ENCODE data around the gene PECR.

The PECR gene

DNA sequence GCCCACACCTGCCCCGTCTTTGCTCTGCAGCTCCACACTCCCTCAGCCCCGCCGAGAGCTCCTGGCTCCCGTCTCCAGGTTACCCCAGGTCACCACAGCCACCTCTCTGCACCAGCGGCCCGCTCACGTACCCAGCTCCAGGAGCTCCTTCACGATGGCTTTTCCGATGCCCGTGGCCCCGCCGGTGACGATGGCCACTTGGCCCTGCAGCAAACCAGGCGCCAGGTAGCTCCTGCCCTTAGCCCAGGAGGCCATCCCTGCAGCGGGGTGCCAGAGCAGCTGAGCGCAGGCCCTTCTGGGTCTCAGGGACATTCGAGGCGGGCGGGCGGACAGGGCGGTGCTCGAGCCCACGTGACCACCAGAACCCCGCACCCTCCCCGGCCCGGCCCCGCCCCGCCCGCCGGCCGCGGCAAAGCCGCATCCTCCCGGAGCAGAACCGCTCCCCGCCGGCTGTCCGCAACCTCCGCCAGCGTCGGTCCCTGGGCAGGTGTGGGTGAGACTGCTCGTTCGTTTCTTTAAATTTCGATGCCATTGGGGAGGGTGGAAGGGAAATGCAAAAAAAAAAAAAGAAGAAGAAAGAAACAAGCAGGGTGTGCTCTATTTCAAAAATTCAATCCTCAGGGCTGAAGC, at the start of gene PECR, which contains the start of gene TMEM169:
TSS of gene PECR (minus strand) at position 323 of the 630 bp plus-strand sequence. CDS start at position 255, 68 bp downstream.
TSS of gene TMEM169 (plus strand) at position 433 of the 630 bp plus-strand sequence. CDS start 14,045 bp downstream, outside the sequence.
- peak; percentile 46 to 73 for DNase-seq (ENCODE audit: low read depth in 2 of 2)

DNA sequence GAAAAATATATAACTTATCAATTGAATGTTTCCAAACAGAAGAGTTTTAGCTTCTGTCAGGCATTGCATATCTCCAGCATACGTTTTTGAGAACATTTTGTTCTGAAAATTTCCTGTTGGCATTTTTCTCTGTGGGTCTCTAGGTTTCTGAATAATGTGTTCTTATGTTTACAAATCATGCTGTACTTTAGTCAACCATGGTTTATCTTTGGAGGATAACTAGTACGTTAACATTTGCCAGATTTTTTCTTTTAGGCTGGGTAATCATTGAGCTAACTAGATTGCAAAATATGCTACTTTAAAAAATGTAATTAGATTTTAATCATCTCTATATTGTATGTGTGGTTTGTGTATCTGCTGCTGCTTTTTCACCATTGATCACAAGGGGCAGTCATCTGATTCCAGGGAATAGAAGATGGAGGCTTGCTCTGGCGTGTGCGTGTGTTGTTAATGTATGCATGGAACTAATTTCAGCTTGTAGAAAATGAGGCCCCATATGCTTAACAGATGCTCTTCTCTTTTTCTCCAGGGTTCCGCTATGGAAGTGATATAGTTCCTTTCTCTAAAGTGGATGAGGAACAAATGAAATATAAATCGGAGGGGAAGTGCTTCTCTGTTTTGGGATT, 48.9 kb upstream of the PECR start:
- DNase-seq (ENCODE audit: low read depth in 2 of 2) = no peak

DNA sequence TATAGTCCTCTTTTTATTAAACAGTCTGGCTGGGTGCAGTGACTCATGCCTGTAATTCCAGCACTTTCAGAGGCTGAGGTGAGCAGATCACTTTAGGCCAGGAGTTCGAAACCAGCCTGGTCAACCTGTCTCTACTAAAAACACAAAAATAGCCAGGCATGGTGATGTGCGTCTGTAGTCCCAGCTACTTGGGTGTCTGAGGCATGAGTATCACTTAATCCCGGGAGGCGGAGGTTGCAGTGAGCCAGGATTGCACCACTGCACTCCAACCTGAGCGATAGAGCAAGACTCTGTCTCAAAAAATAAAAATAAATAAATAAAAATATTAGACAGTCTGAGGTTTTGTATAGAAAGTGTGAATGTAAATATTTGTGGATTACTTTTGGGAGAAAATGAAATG, 45.3 kb upstream of the PECR start:
- DNase-seq (ENCODE audit: low read depth in 2 of 2) = no peak

DNA sequence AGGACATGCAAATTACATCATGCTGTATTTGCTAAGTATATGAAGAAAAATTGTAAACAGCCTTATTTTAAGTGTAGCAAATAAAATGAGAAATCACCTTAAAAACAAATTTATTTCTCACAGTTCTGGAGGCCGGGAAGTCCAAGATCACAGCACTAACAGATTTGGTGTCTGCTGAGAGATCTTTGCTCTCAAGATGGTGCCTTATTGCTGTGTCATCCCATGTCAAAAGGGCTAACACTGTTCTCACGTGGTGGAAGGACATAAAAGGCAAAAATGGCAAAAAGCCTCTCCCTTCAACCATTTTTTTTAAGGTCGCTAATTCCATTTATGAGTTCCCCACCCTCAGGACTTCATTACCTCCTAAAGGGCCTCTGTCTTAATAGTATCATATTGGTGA, 39.6 kb upstream of the PECR start:
- no peak for DNase-seq (ENCODE audit: low read depth in 2 of 2)

DNA sequence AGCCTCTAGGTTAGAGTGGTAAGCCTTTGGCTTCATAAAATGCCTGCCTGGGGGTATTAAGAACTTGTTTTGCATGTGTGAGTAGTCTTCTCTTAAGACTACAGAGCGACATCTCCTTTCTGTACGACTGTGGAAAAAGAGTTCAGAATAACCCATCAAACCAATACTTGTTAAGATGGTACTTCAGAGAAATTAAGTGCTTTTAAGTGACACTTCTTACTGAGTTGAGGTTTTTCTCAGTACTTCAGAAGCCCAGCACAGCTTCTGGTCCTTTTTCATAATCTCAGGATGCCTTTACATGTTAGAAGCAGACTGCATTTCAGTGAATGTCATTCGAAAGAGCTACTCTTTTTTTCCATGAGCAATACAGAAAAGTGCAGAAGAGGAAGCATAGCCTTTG, 38.4 kb upstream of the PECR start:
- DNase-seq (ENCODE audit: low read depth in 2 of 2) = no peak

DNA sequence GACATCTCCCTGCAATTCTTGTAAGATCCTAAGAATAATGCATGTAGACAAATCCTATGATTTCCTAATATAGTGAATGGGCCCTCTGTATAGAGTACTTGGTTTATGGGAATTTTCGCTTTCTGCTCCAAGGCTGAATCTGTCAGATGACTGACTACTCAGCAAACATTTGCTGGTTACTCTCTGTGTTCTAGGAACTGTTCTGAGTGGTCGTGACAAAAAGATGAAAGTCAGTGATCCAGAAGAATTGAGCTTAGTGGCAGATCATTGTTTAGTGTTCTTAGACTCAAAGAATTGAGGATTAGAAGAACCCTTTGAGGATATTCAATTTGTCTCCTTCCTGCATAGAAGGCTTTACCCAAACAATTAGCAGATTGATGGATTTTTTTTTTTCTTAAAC, 37.5 kb upstream of the PECR start:
- DNase-seq (ENCODE audit: low read depth in 2 of 2) = no peak

DNA sequence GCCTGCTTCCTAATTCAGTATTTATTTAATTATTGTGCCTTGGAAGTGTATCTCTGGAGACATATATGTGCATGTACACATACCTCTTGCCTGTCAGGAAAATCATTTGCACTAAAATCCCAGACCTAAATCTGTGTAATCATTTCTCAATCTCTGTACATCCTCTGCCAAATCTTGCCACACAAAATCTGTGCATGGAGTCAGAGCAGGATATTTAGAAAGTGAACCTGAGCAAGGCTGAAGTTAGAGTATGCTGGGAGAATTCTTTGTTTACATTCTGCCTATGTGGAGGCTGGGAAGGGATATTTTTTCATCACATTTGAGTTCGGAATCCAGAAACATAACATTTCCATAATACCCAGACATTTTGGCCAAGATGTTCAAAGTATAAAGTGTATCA, 36.9 kb upstream of the PECR start:
- DNase-seq (ENCODE audit: low read depth in 2 of 2) = no peak

DNA sequence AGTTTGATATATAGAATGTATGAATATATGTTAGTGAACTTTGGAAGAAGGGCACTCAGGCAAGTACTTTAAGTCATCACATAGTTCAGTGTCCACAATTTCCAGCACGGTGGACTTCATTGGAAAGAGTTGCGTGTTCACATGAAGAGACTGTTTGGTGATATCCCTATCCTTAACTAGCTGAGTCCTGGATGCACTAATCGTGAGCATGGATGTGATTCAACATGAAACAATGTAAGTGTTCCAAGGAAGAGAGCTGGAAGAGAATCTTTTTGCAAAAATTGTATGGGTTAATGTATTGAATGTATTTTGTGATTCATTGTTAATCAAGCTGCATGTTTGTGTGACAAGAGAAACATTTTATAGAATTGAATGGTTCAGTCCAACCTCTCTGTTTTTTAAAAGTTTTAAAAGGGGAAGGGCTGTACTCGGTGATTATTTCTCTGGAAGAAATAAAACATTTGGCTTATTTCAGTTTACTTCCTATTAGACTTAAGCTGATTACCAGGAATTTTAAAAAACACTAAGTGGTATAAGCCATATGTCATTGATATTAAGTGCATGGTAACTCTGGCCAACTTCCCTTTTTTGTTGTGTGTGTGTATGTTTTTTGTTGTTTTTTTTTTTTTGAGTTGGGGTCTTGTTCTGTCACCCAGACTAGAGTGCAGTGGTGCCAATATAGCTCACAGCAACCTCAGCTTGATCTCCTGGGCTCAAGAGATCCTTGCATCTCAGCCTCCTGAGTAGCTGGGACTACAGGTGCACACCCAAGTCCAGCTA, 36.1 kb upstream of the PECR start:
- DNase-seq (ENCODE audit: low read depth in 2 of 2) = no peak

DNA sequence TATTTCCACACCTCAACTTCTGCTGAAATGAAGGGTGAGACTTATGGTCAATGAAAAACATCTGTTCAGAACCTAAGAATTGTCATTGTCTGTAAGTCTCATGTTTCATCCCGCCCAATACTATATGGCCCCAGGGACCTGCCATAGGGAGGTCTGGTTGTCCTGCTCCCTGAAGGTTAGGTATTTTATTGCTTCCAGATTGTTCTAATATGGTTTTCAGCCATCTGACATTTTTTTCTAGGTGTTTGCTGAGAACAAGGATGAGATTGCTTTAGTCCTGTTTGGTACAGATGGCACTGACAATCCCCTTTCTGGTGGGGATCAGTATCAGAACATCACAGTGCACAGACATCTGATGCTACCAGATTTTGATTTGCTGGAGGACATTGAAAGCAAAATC, 34.8 kb upstream of the PECR start:
- DNase-seq (ENCODE audit: low read depth in 2 of 2) = no peak

DNA sequence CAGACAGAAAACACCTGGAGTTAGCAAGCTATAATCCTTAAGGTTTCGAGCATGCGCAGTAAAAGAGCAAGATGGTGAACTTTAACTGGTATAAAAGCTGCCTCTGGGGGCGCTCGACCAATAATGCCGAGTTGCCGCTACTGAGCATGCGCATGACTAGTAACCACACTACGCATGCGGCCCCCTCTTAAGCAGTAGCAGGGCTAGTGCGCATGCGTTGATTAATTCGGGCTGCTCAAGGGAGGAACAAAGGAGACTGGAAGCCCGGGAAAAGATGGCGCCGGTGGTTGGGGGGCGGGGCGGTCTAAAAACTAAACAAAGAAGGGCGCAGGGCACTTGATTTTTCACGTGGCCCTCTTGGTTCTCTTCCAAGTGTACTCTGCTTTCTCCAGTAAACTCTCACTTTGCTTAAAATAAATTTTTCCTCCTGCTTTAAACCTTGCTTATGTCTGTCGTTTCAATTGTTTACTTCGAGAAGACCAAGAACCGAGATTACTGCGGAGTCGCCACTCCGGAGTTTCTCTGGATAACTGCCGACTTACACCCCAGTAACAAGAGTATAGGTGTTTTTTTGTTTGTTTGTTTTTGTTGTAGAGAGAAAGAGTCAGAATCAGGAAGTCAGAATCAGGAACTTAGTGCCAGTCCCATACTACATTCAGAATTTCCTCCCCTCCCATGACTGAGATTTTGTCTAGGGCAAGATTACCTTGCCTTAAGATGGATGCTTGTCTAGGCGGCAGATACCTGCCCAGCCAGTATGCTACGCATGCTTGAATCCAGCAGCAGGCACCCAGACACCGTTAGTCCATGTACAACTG, 33.3 kb upstream of the PECR start:
- DNase-seq (ENCODE audit: low read depth in 2 of 2) = peak; percentile 94 to 96

DNA sequence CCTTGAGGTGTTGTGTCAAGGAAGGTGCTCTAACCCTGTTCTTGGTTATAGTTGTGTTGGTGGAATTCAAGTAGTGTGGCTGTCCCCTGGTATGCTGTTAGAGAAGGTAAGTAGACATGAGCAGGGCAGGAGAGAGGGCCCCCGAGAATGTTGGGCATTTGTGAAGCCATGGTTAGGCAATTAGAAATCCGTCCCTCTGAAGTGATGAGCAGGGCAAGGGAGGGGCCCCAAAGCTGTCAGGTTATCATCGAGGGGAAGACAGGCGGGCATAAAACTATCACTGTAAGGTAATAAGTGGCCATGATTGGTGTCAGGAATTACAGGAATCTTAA, 32.7 kb upstream of the PECR start:
- no peak for DNase-seq (ENCODE audit: low read depth in 2 of 2)

DNA sequence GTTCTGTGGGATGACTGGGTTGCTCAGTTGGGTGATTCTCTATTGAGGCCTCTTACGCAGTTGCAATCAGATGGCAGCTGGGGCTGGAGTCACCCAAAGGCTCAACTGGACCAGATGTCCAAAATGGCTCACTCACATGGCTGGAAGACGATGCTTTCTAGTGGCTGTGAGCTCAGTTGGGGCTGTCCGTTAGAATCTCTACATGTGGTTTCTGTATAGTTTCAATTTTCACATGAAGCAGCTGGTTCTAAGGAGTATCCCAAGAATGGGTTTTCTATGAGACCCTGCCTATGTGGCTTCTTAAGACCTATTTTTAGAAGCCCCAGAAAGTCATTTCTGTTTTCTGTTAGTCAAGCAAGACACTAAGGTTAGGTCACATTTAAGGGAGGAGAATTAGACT, 32.0 kb upstream of the PECR start:
- no peak for DNase-seq (ENCODE audit: low read depth in 2 of 2)

DNA sequence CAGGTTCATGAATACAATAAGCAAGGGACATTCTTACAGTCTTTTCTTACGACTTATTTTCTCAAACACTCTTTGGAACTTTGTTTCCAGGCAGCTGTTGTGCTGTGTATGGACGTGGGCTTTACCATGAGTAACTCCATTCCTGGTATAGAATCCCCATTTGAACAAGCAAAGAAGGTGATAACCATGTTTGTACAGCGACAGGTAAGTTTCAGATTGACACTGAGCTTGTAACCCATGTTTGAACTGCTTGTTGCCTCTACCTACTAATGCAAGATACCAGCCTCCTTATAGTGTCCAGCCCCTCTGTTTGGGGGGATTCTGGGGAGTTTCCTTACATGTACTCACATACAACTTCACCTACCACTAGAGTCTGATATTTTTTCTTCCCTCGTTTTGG, 31.3 kb upstream of the PECR start:
- no peak for DNase-seq (ENCODE audit: low read depth in 2 of 2)

DNA sequence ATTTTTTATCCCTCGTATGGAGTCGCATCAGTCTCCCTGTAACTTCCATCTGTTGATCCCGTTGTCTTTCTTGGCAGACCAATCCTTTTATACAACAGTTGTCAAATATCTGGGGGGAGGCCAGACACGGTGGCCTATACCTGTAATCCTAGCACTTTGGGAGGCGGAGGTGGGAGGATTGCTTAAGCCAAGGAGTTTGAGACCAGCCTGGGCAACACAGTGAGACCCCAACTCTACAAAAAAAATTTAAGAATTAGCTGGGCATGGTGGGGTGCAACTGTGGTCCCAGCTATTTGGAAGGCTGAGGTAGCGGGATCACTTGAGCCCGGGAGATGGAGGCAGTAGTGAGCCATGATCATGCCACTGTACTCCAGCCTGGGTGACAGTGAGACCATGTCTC, 29.5 kb upstream of the PECR start:
- no peak for DNase-seq (ENCODE audit: low read depth in 2 of 2)

DNA sequence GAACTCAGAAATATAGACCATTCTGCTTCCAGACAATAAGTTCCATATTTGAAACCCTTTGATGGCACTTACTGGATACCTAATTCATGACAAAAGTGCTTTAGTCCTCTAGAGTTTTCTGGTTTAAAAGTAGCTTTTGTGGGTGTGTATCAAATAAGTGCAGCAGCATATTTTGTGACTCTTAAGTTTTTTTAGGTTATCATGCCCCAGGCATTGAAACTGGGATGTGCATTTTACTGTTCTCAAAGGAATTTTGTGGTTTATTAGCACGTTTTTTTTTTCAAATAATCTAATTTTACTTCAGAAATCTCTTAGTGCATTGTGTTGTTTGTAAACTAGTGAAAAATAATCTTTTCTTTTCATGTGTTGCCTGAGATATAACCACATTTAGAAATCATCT, 29.0 kb upstream of the PECR start:
- DNase-seq (ENCODE audit: low read depth in 2 of 2) = no peak

DNA sequence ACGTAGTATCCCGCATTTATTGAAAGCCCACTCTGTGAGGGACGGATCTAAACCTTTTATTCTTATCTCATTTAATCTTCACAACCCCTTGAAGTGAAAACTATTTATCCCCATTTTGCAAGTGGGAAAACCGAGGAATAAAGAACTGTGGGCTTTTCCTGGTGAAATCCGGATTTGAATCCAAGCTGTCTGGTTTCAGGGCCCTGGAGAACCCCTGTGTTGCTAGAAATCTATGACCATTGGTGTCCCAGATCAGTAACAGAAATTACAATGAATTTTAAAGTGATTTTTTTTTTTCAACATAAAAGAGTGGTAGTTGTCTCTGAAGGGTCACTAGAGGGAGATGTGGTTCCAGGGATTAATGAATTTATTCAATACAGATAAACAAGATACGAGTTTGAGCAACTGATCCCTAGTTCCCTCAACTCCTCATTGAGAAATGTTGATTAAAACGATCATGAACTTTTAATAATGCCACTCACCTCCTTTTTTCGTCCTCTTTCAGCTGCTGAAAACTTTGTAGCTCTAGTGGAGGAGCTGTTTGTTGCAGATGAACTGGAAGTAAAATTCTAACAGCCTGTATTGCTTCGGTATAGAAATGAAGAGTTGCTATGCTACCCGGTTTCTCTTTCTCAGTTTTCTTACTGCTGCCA, 28.5 kb upstream of the PECR start:
- no peak for DNase-seq (ENCODE audit: low read depth in 2 of 2)

DNA sequence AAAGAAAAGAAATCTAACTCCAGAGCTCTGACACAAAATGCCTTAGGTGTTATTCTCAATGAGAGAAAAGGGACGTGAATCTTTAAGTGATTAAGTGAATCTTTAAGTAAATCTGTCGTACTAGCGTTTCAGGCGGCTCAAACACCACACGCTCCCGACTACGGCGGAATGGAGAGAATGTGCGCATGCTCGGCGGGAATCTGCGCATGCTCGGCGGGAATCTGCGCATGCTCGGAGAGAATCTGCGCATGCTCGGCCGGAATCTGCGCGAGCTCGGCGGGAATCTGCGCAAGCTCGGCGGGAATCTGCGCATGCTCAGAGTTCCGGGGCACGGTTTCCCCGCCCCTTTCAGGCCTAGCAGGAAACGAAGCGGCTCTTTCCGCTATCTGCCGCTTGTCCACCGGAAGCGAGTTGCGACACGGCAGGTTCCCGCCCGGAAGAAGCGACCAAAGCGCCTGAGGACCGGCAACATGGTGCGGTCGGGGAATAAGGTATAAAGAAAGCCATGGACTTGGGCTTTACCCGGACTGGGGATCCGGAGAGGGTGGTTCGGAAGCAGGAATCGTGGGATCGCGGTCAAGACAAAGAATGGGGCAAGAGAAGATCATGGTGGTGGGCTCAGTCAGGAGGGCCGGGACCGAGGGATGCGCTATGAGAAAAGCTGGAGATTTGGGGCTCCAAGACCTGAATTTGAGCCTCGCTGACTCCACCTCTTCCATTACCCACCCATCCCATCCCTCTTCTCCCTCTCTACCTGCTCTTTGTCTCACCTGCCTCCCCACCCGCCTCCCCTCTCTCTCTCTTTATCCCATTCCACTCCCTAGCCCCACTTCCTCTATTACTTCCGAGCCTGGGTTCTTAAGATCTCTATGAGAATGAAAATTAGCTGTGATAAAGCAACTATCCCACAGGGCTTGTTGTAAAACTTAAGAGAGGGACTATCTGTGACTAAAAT, 27.6 kb upstream of the PECR start, which contains the start of gene XRCC5:
TSS of gene XRCC5 (plus strand) at position 382 of the 955 bp plus-strand sequence. CDS start at position 471, 89 bp downstream.
- peak; percentile 97 for DNase-seq (ENCODE audit: low read depth in 2 of 2)

DNA sequence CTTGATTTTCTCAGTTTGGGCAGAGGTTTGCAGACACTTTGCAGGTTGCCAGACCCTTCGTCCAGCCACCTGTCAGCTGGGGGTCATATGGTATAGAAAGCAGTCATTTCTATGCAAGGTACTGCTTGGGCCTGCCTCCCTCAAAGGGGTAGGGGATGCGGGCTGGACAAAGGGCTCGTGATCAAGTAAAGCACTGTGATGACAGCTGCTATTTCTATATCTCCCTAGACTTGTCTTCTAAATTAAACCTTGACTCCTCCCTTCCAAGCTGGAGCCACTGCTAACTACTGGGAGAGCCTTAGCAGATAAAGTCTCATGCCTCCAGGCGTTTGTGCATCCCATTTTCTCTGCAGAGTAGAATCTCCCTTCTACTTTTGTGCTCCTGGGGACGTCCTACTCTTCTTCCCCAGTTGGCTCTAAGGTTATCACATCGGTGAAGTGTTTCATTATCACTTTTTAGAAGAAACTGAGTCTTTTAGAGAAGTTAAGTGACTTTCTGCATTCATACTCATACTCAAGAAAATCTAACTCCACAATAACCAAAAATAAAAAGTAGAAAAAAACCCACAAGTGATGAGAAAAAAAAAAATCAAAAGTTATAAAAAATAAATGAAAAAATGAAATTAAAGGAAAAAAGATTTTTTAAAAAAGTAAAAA, 26.8 kb upstream of the PECR start:
- DNase-seq (ENCODE audit: low read depth in 2 of 2) = no peak

DNA sequence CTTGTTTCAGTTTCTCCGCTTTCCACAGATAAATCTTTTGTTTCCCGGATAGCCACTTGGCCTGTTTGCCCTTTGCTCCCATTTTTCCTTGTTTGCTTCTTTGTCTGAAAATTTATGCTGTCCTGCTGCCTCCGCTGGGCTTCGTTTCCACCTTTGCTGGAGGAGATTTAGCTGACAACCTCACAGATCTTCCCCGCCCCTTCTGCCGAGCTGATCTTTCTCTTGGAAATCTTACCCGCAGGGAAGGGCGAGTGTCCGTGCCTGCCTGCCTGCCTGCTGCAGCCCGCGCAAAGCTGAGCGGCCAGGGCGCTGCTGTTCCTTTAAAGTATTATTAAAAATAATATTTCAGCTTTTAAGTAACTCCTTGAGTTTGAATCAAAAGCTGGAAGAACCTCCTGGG, 26.2 kb upstream of the PECR start:
- no peak for DNase-seq (ENCODE audit: low read depth in 2 of 2)

DNA sequence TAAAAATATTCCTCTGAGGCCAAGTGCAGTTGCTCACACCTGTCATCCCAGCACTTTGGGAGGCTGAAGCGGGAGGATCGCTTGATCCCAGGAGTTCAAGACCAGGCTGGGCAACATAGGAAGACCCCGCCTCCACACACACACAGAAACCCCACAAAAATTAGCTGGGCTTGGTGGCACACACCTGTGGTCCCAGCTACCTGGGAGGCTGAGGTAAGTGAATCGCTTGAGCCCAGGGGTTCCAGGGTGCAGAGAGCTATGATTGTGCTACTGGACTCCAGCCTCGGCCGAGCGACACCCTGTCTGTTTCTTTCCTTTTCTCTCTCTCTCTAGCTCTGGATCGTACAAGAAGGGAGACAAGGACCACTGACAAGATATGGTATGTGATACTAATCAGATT, 25.7 kb upstream of the PECR start:
- no peak for DNase-seq (ENCODE audit: low read depth in 2 of 2)

Measured in stimulated activated CD4-positive, alpha-beta T cell treated with anti-CD3 and anti-CD28 coated beads, Interleukin-12 subunit alpha, Interleukin-12 subunit beta, amount 100 ng/mL, for 24 hours (primary cell).